ENCODE data around the gene CHCHD2. TPM values are rescaled to one million over a fixed set of nuclear protein-coding genes. Genes with fewer than 3 reads are reported as not detected.
"Not testable (repeated sequence)": the region's sequence is repeated elsewhere in the genome, so short reads cannot be mapped to it uniquely, and the experiment has no call there.

The CHCHD2 gene
- total and polyA plus RNA-seq, 8 donors, result 115 to 265 (median 149) TPM

DNA sequence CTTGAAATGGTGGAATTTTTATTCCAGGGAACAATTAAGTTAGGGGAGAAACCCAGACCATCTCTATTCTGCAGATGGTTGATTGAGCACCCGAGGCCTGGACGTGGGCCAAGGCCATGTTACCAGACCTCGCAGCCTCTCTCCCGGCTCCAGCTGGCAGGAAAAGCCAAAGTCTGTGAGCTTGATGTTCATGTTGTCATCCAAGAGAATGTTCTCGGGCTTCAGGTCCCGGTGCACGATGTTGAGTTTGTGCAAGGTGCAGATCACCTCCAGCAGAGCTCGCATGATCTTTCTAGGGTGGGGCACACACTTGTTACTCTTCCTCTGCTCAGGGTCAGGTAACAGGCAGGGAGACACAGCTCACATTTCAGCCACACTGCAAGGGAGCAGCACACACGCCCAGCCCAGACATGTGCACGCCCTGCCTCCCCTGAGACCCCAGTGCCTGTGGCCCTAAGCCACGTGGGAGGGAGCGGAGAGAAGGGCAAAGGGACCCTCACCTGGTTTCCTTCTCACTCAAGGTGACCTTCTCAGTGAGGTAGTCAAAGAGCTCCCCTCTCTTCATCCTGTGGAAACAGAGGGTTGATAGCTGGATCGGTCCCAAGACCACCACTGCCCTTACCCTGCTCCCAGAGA is 23.0 kb downstream of the CHCHD2 start:
- DNase-seq (peak in 5 of 6 donors; percentile 26 to 81 (median 63)), ATAC-seq (peak in 2 of 4 donors; percentile 26 to 40), FAIRE-seq (no peak)
- Histone ChIP-seq H3K36me3 (no peaks in the 10 kb centered on the region), H3K4me3 (no peak overlapping the region), H3K27me3 (no peaks in the 10 kb centered on the region), H3K27ac (no peak overlapping the region), H3K4me1 (peaks cover 3 to 14% (median 8%) of the 10 kb centered on the region in 3 donors), H3K9me3 (no peaks in the 10 kb centered on the region)
- intact Hi-C loops (cut with DNase I), result no loop called here
- 46 to 48% methylated on average over 13 of the region's 13 CpGs for WGBS, 2 donors
- TF ChIP-seq, protein P1, sequence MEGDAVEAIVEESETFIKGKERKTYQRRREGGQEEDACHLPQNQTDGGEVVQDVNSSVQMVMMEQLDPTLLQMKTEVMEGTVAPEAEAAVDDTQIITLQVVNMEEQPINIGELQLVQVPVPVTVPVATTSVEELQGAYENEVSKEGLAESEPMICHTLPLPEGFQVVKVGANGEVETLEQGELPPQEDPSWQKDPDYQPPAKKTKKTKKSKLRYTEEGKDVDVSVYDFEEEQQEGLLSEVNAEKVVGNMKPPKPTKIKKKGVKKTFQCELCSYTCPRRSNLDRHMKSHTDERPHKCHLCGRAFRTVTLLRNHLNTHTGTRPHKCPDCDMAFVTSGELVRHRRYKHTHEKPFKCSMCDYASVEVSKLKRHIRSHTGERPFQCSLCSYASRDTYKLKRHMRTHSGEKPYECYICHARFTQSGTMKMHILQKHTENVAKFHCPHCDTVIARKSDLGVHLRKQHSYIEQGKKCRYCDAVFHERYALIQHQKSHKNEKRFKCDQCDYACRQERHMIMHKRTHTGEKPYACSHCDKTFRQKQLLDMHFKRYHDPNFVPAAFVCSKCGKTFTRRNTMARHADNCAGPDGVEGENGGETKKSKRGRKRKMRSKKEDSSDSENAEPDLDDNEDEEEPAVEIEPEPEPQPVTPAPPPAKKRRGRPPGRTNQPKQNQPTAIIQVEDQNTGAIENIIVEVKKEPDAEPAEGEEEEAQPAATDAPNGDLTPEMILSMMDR (IDR thresholded peaks at IDR 0.05), result no peak

DNA sequence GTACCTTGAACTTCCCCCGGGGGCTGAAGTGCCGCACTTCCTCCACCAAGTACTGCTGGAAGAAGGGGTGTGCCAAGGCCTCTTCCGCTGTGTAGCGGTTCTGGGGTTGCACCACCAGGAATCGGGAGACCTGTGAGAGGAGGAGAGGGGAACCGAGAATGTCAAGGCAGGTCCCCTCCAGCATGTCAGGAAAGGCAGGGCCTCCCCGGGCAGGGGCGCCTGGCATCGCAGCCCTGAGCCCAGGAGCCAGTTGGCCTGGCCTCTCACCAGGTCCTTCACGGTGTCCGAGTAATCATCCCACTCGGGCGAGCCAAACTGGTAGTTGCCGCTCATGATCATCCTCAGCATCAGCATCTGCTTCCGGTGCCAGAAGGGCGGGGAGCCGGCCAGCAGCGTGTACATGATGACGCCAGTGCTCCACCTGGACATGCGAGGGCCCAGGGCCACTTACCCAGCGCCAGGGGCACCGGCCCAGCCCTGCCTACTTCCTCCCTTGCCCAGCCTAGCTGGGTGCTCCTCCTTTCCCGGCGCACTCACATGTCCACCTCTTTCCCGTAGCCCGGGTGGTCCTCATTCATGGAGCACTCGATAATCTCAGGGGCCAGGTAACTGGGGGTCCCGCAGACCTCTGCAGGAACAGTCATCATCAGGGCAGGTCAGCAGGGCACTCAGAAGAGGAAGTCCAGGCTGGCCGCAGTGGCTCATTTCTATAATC is 24.5 kb downstream of the CHCHD2 start:
- Histone ChIP-seq H3K4me3 (no peak overlapping the region), H3K4me1 (peaks cover 3 to 14% (median 8%) of the 10 kb centered on the region in 3 donors), H3K27ac (no peak overlapping the region), H3K9me3 (no peaks in the 10 kb centered on the region), H3K27me3 (no peaks in the 10 kb centered on the region), H3K36me3 (no peaks in the 10 kb centered on the region)
- TF ChIP-seq, protein P1 (IDR thresholded peaks at IDR 0.05), result no peak
- intact Hi-C loops (cut with DNase I), result no loop called here
- DNase-seq (no peak), FAIRE-seq (no peak), ATAC-seq (no peak)
- WGBS, 2 donors, result 93 to 95% methylated on average over 27 to 29 of the region's 29 CpGs

DNA sequence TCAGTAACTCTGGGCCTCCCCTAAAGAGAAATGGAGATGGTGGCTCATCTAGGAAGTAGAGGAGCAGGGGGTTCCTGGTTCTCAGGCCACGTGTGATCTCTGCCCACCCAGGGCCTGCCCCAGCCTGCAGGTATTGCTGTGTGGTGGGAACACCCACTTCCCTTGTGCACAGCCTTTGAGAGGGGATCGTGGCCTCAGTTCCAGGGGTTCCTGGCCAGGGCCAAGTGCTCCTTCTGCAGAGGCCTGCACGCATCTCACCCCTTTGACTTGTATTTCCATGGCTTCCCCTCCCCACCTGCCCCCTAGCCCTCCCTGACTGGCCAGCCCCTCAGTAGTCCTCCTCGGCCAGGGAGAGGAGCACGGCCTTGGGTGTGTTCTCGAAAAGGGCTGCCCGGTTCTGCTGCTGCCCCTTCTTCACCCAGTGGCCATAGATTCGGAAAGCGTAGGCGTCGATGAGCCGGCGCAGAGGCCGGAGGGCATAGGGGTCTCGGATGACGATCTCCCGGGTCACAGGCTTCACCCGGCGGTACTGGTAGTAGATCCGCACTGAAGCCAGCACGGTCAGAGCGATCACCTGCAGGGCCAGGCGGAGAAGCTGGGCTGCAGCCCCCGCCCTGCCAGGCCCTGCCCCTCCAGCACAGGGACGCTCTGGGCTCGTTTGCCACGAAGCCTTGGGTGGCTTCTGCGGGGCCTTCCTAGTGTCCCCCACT is 25.4 kb downstream of the CHCHD2 start:
- H3K4me3 ChIP-seq; H3K27me3 ChIP-seq; intact Hi-C loops (cut with DNase I); ATAC-seq; FAIRE-seq; H3K36me3 ChIP-seq; H3K9me3 ChIP-seq: not testable (repeated sequence)
- WGBS, 2 donors, result 93 to 94% methylated on average over 28 of the region's 28 CpGs
- Histone ChIP-seq H3K4me1 (peaks cover 3 to 14% (median 8%) of the 10 kb centered on the region in 3 donors), H3K27ac (peak overlapping the region in 1 of 4 donors; percentile 64)
- DNase-seq, result peak in 1 of 6 donors; percentile 13

DNA sequence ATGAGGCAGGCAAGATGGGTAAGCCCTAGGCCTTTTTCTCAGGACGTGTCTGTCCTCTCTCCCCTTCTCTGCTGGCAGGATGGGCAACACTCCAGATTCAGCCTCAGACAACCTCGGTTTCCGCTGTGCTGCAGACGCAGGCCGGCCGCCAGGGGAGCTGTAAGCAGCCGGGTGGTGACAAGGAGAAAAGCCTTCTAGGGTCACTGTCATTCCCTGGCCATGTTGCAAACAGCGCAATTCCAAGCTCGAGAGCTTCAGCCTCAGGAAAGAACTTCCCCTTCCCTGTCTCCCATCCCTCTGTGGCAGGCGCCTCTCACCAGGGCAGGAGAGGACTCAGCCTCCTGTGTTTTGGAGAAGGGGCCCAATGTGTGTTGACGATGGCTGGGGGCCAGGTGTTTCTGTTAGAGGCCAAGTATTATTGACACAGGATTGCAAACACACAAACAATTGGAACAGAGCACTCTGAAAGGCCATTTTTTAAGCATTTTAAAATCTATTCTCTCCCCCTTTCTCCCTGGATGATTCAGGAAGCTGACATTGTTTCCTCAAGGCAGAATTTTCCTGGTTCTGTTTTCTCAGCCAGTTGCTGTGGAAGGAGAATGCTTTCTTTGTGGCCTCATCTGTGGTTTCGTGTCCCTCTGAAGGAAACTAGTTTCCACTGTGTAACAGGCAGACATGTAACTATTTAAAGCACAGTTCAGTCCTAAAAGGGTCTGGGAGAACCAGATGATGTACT is 26.7 kb downstream of the CHCHD2 start:
- intact Hi-C loops (cut with DNase I), result loop anchor here in 1 of 3 donors (10.0 kb wide), 1 partner anchor 75 kb away; no protein-coding TSS in a partner anchor
- no peaks in the 10 kb centered on the region for H3K9me3 ChIP-seq
- H3K4me1 ChIP-seq, result peaks cover 3 to 14% (median 10%) of the 10 kb centered on the region in 3 donors
- H3K27ac ChIP-seq, result peak overlapping the region in 2 of 4 donors; percentile 33 to 64
- H3K36me3 ChIP-seq, result no peaks in the 10 kb centered on the region
- H3K4me3 ChIP-seq, result no peak overlapping the region
- no peaks in the 10 kb centered on the region for H3K27me3 ChIP-seq
- 6 to 26% methylated on average over 12 of the region's 12 CpGs for WGBS, 2 donors
- TF ChIP-seq, protein P1 (IDR thresholded peaks at IDR 0.05), result peak; percentile 43 to 69 (median 53)
- FAIRE-seq (no peak), DNase-seq (peak; percentile 74 to 90 (median 82)), ATAC-seq (peak; percentile 72 to 83 (median 83))

DNA sequence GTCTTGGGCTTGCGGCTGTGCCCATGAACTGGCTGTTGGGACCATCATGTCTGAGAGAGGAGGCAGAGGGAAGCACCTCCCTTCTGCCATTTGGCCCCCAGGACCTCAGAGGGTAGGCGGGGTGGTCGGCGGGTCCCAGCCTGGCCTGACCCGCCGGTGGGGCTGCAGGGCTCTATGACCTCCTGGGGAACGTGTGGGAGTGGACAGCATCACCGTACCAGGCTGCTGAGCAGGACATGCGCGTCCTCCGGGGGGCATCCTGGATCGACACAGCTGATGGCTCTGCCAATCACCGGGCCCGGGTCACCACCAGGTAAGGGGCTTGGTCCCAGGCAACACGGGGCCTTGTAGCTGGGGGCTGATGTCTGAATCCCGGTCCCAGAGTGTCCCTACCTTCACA is 28.1 kb downstream of the CHCHD2 start:
- no peak overlapping the region for H3K27ac ChIP-seq
- H3K9me3 ChIP-seq, result no peaks in the 10 kb centered on the region
- H3K4me3 ChIP-seq, result no peak overlapping the region
- intact Hi-C loops (cut with DNase I), result loop anchor here in 1 of 3 donors (10.0 kb wide), 1 partner anchor 73 kb away; no protein-coding TSS in a partner anchor
- H3K27me3 ChIP-seq, result no peaks in the 10 kb centered on the region
- no peaks in the 10 kb centered on the region for H3K36me3 ChIP-seq
- no peak for FAIRE-seq
- no peak for ATAC-seq
- 95 to 97% methylated on average over 16 of the region's 16 CpGs for WGBS, 2 donors
- DNase-seq, result peak in 2 of 6 donors; percentile 52 to 77
- TF ChIP-seq, protein P1 (IDR thresholded peaks at IDR 0.05), result no peak
- H3K4me1 ChIP-seq, result peaks cover 3 to 14% (median 12%) of the 10 kb centered on the region in 3 donors

Measured in pancreas (tissue), 10 donors.